Liver (tissue), 9 donors: ENCODE measurements around the gene NOP9. TPM values are rescaled to one million over a fixed set of nuclear protein-coding genes. Genes with fewer than 3 reads are reported as not detected.

Experiments used
- DNase-seq: peaks from one replicate; pipeline ENCODE4 v3.0.0-alpha.2; 2017; ENCODE audit warnings: low spot score
- H3K27ac ChIP-seq, 2 donors: one replicate each; pipeline ENCODE4 v1.7.0; 2013; ENCODE audit warnings: inconsistent platforms in 2 of 2, low read length in 2 of 2, control low read depth in 1 of 2, low read depth in 1 of 2, mild to moderate bottlenecking in 1 of 2
- H3K27me3 ChIP-seq, 4 donors: one replicate each; pipeline versions ENCODE4 v1.6.1 to v1.7.0; 2013; ENCODE audit warnings: low read length in 3 of 4, inconsistent platforms in 1 of 4, mild to moderate bottlenecking in 1 of 4, moderate library complexity in 1 of 4; ENCODE audit not compliant: control insufficient read depth in 4 of 4, insufficient read depth in 4 of 4
- H3K36me3 ChIP-seq, 4 donors: one replicate each; pipeline versions ENCODE4 v1.6.1 to v1.7.0; 2013; ENCODE audit warnings: low read length in 3 of 4, mild to moderate bottlenecking in 3 of 4, low read depth in 1 of 4, moderate library complexity in 1 of 4; ENCODE audit not compliant: control insufficient read depth in 4 of 4, insufficient read depth in 3 of 4
- H3K4me1 ChIP-seq, 4 donors: one replicate each; pipeline versions ENCODE4 v1.6.1 to v1.7.0; 2013; ENCODE audit warnings: low read length in 3 of 4, mild to moderate bottlenecking in 3 of 4, moderate library complexity in 1 of 4; ENCODE audit not compliant: control insufficient read depth in 4 of 4, insufficient read depth in 4 of 4
- H3K4me3 ChIP-seq, 3 donors: one replicate each; pipeline versions ENCODE4 v1.6.1 to v1.7.0; 2013; ENCODE audit warnings: low read length in 3 of 3, control low read depth in 1 of 3, low read depth in 1 of 3, mild to moderate bottlenecking in 1 of 3
- H3K9ac ChIP-seq, 2 donors: one replicate each; pipeline ENCODE4 v1.7.0; 2013; ENCODE audit warnings: low read length in 2 of 2, mild to moderate bottlenecking in 2 of 2, moderate library complexity in 2 of 2, control low read depth in 1 of 2, low read depth in 1 of 2
- H3K9me3 ChIP-seq, 4 donors: one replicate each; pipeline versions ENCODE4 v1.6.1 to v1.7.0; 2013; ENCODE audit warnings: low read length in 3 of 4; ENCODE audit not compliant: control insufficient read depth in 4 of 4
- EGR1 ChIP-seq, 2 donors: IDR thresholded peaks; 2 replicates each; pipeline ENCODE4 v1.6.1; 2016 to 2018; ENCODE audit warnings: antibody characterized with exemption in 2 of 2, low read depth in 2 of 2
- FOXA1 ChIP-seq: IDR thresholded peaks from 2 replicates; pipeline ENCODE4 v1.6.1; 2016; ENCODE audit warnings: antibody characterized with exemption
- FOXA2 ChIP-seq: IDR thresholded peaks from 2 replicates; pipeline ENCODE4 v1.6.1; 2016; ENCODE audit warnings: antibody characterized with exemption
- GABPA ChIP-seq, 2 donors: IDR thresholded peaks in 1 of 2; conservative IDR thresholded peaks in 1 of 2; 2 replicates each; pipeline ENCODE4 v1.6.1; 2016; ENCODE audit warnings: antibody characterized with exemption in 2 of 2, mild to moderate bottlenecking in 1 of 2, moderate library complexity in 1 of 2
- HNF4A ChIP-seq, 2 donors: conservative IDR thresholded peaks; 2 replicates each; pipeline ENCODE4 v1.6.1; 2016; ENCODE audit warnings: antibody characterized with exemption in 2 of 2, mild to moderate bottlenecking in 2 of 2
- HNF4G ChIP-seq: IDR thresholded peaks from 2 replicates; pipeline ENCODE4 v1.6.1; 2016; ENCODE audit warnings: antibody characterized with exemption
- JUND ChIP-seq, 2 donors: IDR thresholded peaks; 2 replicates each; pipeline ENCODE4 v1.6.1; 2016; ENCODE audit warnings: antibody characterized with exemption in 2 of 2
- NR2F2 ChIP-seq: IDR thresholded peaks from 2 replicates; pipeline ENCODE4 v1.6.1; 2016; ENCODE audit warnings: antibody characterized with exemption
- RAD21 ChIP-seq, 2 donors: IDR thresholded peaks; 2 replicates each; pipeline ENCODE4 v1.6.1; 2016; ENCODE audit warnings: antibody characterized with exemption in 2 of 2, mild to moderate bottlenecking in 2 of 2
- RXRA ChIP-seq, 2 donors: IDR thresholded peaks; 2 replicates each; pipeline ENCODE4 v1.6.1; 2017 to 2018; ENCODE audit warnings: antibody characterized with exemption in 2 of 2, mild to moderate bottlenecking in 1 of 2
- SP1 ChIP-seq: IDR thresholded peaks from 2 replicates; pipeline ENCODE4 v1.6.1; 2018; ENCODE audit warnings: antibody characterized with exemption, mild to moderate bottlenecking
- TAF1 ChIP-seq: conservative IDR thresholded peaks from 2 replicates; pipeline ENCODE4 v1.6.1; 2016; ENCODE audit warnings: antibody characterized with exemption, mild to moderate bottlenecking
- YY1 ChIP-seq: IDR thresholded peaks from 2 replicates; pipeline ENCODE4 v1.6.1; 2016; ENCODE audit warnings: antibody characterized with exemption, mild to moderate bottlenecking
- WGBS: extraction: QIAGEN DNeasy Blood & Tissue Kit; methylation state at CpG from one replicate; pipeline ENCODE4 v1.1.7; 2013; 5-methylcytosine and 5-hydroxymethylcytosine counted together
- polyA plus RNA-seq, 2 donors: library from polyadenylated mRNA; stranded (reverse) in 1 of 2; unstranded in 1 of 2; fragments of 200-250 nt in 1 of 2; fragments of >200 nt in 1 of 2; fragmentation: Nextera tagmentation in 1 of 2; extraction: Ambion mirVana in 1 of 2; gene quantifications; one replicate each; pipeline versions ENCODE4 v1.2.1 to v1.2.3, GENCODE V29; 2013 to 2015
- total RNA-seq, 2 donors: library from RNA; depleted of rRNA; stranded (reverse); fragments of >200 nt; gene quantifications; one replicate each; pipeline ENCODE4 v1.2.3, GENCODE V29; 2014
- TF ChIP-seq, protein P1 (sequence below): fragments of 150-350 bp; IDR thresholded peaks from 2 replicates; pipeline ENCODE4 v1.5.1; 2017; ENCODE audit warnings: improper control_type of control experiment, low read depth, low read length; ENCODE audit not compliant: missing input control
- TF ChIP-seq, protein P2 (sequence below): IDR thresholded peaks from 2 replicates; pipeline ENCODE4 v1.6.1; 2016; ENCODE audit warnings: antibody characterized with exemption, mild to moderate bottlenecking
- TF ChIP-seq, protein P3 (sequence below): IDR thresholded peaks from 2 replicates; pipeline ENCODE4 v1.6.1; 2016; ENCODE audit warnings: antibody characterized with exemption
- TF ChIP-seq, protein P4 (sequence below): IDR thresholded peaks from 2 replicates; pipeline ENCODE4 v1.6.1; 2016; ENCODE audit warnings: antibody characterized with exemption
- TF ChIP-seq, protein P5 (sequence below): IDR thresholded peaks from 2 replicates; pipeline ENCODE4 v1.6.1; 2016; ENCODE audit warnings: antibody characterized with exemption
- donor health status: healthy.
- donor health status: healthy.
- donor health status: healthy.
- donor health status: healthy.
- donor health status: healthy.

Gene NOP9
- total and polyA plus RNA-seq, 4 donors, result 3.8 to 18.2 (median 9.7) TPM

DNA sequence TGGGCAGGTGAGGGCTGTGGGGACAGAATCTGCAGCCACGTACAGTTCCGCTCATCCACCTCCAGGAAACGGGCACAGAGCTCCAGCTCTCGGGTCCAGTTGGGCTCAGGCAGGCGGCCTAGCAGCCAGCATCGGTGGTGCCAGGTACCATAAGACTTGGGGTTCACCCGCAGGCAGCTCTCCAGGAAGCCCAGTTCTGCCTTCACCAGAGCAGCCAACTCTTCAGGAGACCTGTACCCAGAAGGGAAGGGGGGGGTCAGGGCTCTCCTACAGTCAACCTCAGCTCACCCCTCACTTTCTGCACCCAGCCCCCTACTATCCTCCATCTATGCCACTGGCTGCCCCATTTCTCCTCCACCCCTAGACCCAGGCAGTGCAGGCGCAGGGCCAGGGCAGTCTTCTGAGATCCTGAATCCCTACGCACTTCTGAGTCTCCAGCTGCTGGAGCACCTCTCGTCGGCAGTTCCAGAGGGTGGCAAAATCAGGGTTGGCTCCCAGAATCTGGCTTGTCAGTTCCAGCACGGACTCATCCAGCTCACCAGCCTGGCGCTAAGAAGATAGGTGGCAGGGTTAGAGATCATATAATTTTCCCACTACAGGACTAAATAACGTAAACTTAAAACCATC lies 29.6 kb upstream of the NOP9 start:
- no peaks in the 10 kb centered on the region for H3K9me3 ChIP-seq
- H3K27me3 ChIP-seq, result no peaks in the 10 kb centered on the region
- no peak for DNase-seq
- H3K4me1 ChIP-seq, result peaks cover 1 to 19% (median 4%) of the 10 kb centered on the region in 4 donors
- TF ChIP-seq EGR1 (IDR thresholded peaks at IDR 0.05; ENCODE audit: low read depth in 2 of 2) (no peak), RXRA (IDR thresholded peaks at IDR 0.05) (no peak), FOXA2 (no peak), FOXA1 (no peak), HNF4G (no peak), YY1 (no peak), NR2F2 (no peak), JUND (IDR thresholded peaks at IDR 0.05) (no peak), TAF1 (no peak), HNF4A (conservative IDR thresholded peaks at IDR 0.05) (no peak), GABPA (IDR thresholded peaks at IDR 0.05 in 1 of 2, conservative IDR thresholded peaks at IDR 0.05 in 1 of 2) (no peak), RAD21 (IDR thresholded peaks at IDR 0.05) (no peak), SP1 (no peak)
- TF ChIP-seq, protein P1, sequence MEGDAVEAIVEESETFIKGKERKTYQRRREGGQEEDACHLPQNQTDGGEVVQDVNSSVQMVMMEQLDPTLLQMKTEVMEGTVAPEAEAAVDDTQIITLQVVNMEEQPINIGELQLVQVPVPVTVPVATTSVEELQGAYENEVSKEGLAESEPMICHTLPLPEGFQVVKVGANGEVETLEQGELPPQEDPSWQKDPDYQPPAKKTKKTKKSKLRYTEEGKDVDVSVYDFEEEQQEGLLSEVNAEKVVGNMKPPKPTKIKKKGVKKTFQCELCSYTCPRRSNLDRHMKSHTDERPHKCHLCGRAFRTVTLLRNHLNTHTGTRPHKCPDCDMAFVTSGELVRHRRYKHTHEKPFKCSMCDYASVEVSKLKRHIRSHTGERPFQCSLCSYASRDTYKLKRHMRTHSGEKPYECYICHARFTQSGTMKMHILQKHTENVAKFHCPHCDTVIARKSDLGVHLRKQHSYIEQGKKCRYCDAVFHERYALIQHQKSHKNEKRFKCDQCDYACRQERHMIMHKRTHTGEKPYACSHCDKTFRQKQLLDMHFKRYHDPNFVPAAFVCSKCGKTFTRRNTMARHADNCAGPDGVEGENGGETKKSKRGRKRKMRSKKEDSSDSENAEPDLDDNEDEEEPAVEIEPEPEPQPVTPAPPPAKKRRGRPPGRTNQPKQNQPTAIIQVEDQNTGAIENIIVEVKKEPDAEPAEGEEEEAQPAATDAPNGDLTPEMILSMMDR, result no peak
- TF ChIP-seq, protein P2, sequence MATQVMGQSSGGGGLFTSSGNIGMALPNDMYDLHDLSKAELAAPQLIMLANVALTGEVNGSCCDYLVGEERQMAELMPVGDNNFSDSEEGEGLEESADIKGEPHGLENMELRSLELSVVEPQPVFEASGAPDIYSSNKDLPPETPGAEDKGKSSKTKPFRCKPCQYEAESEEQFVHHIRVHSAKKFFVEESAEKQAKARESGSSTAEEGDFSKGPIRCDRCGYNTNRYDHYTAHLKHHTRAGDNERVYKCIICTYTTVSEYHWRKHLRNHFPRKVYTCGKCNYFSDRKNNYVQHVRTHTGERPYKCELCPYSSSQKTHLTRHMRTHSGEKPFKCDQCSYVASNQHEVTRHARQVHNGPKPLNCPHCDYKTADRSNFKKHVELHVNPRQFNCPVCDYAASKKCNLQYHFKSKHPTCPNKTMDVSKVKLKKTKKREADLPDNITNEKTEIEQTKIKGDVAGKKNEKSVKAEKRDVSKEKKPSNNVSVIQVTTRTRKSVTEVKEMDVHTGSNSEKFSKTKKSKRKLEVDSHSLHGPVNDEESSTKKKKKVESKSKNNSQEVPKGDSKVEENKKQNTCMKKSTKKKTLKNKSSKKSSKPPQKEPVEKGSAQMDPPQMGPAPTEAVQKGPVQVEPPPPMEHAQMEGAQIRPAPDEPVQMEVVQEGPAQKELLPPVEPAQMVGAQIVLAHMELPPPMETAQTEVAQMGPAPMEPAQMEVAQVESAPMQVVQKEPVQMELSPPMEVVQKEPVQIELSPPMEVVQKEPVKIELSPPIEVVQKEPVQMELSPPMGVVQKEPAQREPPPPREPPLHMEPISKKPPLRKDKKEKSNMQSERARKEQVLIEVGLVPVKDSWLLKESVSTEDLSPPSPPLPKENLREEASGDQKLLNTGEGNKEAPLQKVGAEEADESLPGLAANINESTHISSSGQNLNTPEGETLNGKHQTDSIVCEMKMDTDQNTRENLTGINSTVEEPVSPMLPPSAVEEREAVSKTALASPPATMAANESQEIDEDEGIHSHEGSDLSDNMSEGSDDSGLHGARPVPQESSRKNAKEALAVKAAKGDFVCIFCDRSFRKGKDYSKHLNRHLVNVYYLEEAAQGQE, result no peak
- TF ChIP-seq, protein P3, sequence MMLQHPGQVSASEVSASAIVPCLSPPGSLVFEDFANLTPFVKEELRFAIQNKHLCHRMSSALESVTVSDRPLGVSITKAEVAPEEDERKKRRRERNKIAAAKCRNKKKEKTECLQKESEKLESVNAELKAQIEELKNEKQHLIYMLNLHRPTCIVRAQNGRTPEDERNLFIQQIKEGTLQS, result no peak
- TF ChIP-seq, protein P4, sequence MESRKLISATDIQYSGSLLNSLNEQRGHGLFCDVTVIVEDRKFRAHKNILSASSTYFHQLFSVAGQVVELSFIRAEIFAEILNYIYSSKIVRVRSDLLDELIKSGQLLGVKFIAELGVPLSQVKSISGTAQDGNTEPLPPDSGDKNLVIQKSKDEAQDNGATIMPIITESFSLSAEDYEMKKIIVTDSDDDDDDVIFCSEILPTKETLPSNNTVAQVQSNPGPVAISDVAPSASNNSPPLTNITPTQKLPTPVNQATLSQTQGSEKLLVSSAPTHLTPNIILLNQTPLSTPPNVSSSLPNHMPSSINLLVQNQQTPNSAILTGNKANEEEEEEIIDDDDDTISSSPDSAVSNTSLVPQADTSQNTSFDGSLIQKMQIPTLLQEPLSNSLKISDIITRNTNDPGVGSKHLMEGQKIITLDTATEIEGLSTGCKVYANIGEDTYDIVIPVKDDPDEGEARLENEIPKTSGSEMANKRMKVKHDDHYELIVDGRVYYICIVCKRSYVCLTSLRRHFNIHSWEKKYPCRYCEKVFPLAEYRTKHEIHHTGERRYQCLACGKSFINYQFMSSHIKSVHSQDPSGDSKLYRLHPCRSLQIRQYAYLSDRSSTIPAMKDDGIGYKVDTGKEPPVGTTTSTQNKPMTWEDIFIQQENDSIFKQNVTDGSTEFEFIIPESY, result no peak
- TF ChIP-seq, protein P5, sequence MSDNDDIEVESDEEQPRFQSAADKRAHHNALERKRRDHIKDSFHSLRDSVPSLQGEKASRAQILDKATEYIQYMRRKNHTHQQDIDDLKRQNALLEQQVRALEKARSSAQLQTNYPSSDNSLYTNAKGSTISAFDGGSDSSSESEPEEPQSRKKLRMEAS, result no peak
- H3K36me3 ChIP-seq, result peaks cover 0 to 38% (median 10%) of the 10 kb centered on the region in 4 donors
- no peak overlapping the region for H3K9ac ChIP-seq
- H3K4me3 ChIP-seq, result no peak overlapping the region
- no peak overlapping the region for H3K27ac ChIP-seq
- 95% methylated on average over 14 of the region's 14 CpGs for WGBS
